DMS 273 (cell line): Measurements from ENCODE around the gene SLC22A31.

Experiments used
- DNase-seq: peaks from one replicate; lab custom pipeline; 2025; ENCODE audit not compliant: unreplicated experiment; lab: John Stamatoyannopoulos, UW

SLC22A31 gene

DNA sequence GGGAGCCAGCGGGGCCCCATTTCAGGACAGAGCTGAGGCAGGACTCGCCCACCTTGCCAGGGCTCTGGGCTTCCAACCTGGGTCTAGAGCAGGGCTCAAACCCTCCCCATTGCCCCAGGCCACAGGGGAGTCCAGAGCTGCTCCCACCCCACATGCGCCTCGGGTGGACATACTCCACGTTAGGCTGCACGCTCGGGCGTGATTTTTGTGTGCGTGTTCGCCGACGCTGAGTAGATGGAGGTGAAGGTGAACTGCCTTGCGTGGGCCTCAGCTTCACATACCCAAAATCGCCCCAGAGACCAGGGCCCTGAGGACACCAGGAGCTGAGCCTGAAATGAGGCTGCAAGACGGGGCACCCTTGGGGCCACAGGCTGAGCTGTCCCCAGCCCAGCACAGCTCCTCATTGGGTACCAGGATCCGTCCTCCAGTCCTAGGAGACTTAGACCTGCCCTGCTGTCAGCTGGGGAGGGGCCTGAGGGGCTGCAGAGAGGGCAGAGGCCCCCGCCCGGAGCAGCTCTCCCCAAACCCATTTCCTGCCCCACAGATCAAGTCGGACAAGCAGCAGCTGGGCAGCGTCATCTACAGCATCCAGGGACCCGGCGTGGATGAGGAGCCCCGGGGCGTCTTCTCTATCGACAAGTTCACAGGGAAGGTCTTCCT lies 20.6 kb downstream of the SLC22A31 start:
- no peak for DNase-seq

- no peak for DNase-seq
Measured at GRCh38 chr16:89179148-89179484, 21.2 kb downstream of the SLC22A31 start.

- no peak for DNase-seq
Measured at GRCh38 chr16:89178453-89179147, 21.7 kb downstream of the SLC22A31 start.

DNA sequence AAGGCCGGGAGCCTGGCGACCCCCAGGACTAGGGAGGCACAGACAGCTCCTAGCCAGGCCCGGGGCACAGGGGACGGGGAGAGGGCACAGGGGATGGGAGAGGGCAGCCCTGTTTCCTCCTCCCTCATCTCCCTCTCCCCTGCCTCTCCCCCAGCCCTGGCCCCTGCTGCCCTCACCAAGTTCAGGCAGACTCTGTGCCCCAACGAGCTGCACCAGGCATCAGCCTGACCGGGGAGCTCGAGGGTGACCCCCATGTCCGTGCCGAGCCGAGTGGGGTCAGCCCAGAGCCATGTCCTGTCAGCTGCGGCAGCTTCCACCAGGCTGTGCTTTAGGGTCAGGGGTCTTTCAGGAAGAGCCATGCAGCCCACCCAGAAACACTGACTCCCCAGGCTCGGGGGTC lies 22.8 kb downstream of the SLC22A31 start:
- no peak for DNase-seq

DNA sequence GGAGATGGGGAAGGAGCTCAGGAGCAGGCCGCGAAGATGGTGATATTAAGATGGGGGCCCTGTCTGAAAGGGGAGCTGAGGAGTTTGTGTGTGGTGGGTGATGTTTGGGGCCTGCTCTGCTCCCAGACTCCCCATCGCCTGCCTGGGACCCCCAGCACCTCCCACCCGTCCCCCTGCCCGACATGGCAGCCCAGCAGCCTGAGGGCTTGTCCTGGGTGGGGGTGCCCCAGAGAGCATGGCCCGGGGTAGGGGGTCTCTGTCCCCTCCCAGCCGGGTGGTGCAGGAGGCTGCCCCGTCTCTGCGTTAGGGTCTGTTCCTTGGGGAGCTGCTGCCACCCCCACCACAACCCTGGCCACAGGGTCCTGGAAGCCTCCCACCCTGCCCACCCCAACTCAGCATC lies 23.6 kb downstream of the SLC22A31 start:
- DNase-seq, result no peak

GRCh38 chr16:89176147-89176690 lies 24.1 kb downstream of the SLC22A31 start:
- DNase-seq, result peak; percentile 81

DNA sequence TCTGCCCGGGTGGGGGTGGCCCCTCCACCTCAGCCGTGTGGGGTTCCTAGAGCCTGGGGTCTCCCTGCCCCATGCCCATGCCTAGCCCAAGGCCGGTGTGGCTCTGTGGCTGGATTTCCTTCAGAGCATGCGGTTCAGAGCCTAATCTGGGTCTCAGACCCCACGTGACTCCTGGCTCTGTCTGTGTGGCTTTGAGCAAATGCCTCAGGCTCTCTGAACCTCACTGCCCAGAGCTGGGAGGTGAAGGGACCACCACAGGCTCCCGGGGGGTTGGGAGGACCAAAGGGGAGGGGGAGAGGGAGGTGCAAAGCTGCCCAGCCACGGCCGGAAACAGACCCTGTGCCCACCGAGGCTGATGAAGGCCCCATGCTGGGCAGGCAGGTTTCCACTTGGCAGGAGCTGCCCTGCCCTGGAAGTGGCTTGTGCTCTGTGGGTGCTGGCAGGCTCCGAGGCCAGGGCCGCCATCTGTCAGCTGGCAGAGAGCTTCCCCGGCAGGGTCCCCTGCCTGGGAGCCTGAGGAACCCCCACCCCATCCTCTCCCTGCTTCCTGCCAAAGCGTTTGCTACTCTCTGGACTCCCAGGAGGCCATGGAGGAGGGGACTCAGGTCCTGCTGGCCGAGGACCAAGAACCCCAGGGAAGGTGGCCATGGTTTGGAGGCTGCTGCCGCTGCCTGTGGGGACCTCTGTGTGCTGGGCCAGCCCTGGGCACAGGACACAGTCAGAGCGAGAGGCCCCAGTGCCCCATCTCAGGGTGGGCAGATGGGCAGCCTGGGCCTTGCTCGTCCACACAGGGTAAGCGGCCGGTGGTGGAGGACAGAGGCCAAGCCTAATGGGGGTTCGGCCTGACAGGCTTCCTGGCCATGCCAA lies 24.8 kb downstream of the SLC22A31 start:
- peak; percentile 92 for DNase-seq

- DNase-seq, result peak; percentile 59
Measured at GRCh38 chr16:89174877-89175276, 25.5 kb downstream of the SLC22A31 start.

- peak; percentile 51 for DNase-seq
Measured at GRCh38 chr16:89174055-89174827, 26.1 kb downstream of the SLC22A31 start.

DNA sequence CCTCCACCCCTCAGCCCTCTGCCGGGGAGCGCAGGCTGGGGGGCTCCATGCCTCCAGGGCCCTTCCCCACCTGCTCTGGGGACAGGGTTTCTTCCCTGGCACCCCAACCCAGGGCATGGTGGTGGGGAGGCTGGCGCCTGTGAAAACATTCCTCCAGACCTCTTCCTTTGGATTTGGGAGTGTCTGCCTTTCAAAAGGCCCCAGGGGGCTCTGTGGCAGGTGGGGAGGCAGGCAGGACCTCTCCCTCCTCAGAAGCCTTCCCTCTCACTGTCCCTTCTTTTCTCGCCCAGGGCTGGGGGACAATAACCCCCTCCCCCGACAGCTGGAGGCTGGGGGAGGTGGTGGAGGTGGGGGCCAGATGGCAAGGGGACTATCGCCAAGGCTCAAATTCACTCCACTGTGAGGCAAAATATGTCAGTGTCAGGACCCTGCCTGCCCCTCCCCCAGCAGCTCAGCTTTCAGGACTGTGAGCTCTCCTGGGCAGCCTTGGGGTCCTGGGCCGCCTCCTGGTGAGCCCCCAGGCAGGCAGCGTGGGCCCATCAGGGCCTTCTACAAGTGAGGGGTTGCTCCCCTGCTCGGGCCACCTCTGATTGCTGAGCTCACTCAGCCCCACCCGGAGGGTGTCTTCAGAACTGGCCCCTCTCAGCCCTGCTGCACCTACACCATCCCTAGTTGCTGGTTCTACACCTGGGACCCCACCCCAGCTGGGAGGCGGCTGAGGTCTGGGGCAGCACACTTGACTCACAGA lies 27.0 kb downstream of the SLC22A31 start:
- peak; percentile 86 for DNase-seq

GRCh38 chr16:89172528-89173173 lies 27.7 kb downstream of the SLC22A31 start:
- DNase-seq, result no peak

DNA sequence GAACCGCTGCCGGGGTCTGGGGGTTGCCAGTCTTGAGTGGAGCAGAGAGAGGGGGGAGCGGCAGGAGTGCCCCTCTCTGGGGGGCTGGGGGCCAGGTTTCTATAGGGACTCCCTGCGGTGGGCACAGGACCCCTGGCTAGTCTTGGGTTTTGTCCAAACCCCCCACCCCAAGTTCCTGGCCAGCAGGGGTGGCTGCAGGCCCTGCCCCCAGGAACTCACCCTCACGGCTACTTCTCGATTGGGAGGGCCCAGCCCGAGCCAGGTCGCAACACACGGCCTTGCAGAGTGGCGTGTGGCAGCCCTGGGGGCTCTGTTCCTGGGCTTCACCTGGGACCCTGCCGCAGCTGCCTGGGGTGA lies 28.2 kb downstream of the SLC22A31 start:
- DNase-seq, result no peak

- DNase-seq, result peak; percentile 98
Measured at GRCh38 chr16:89171216-89172170, 28.8 kb downstream of the SLC22A31 start, which contains the start of gene CDH15. CDH15 (plus strand) TSS chr16:89171748; CDS start chr16:89171832, 84 bp downstream.

GRCh38 chr16:89170346-89171215 lies 29.8 kb downstream of the SLC22A31 start:
- DNase-seq, result peak; percentile 64

DNA sequence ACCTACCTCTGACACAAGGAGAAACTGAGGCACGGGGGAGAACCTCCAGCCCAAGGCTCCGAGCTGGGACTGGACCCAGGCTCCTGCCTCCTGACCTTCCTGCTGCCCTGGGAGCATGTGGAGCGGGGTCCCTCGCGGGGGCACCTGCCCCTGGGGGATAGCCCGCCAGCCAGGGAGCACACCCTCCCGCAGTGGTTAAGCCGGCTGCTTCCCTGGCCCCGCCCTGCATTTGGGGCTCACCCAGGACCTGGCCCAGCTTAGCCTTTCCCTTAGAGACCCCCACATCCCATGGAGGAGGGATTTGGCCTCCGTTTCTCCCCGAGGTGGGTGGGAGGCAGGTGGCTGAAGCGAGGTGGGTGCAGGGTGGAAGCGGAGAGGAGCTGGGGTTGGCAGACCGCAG lies 30.6 kb downstream of the SLC22A31 start:
- DNase-seq, result no peak

- DNase-seq, result peak; percentile 57
Measured at GRCh38 chr16:89168381-89169189, 31.8 kb downstream of the SLC22A31 start.
